Endothelial cell of umbilical vein (primary cell): ENCODE measurements around the gene GJD2. TPM values are rescaled to one million over a fixed set of nuclear protein-coding genes. Genes with fewer than 3 reads are reported as not detected.

Experiments
- BruUV-seq: library from RNA; stranded (reverse); fragments of 400-500 nt; replicated peaks from 2 replicates; lab custom pipeline; 2021; lab: Mats Ljungman, UMichigan
- CTCF ChIA-PET: fragments of 300-600, 350-600 bp; sonication (Branson Sonifier 250); formaldehyde crosslinking; loops from one replicate; lab custom pipeline; 2021; ENCODE audit warnings: antibody characterized with exemption, inconsistent platforms; lab: Charles Lee
- POLR2A ChIA-PET: fragments of 300-600, 350-600 bp; sonication (Branson Sonifier 250); formaldehyde crosslinking; loops from one replicate; lab custom pipeline; 2021; ENCODE audit warnings: antibody characterized with exemption, inconsistent platforms; lab: Charles Lee
- DNase-seq: peaks from one replicate; pipeline ENCODE4 v3.0.0-alpha.2; 2011; ENCODE audit warnings: low read depth, low spot score
- FAIRE-seq: peaks from 2 replicates; lab custom pipeline; 2011; peaks lifted over from hg19 to GRCh38; lab: Jason Lieb, UNC
- H2AFZ ChIP-seq: 2 replicates; pipeline ENCODE4 v1.6.0; 2012; ENCODE audit warnings: low read depth, low read length, control low read depth, inconsistent platforms
- H3K27ac ChIP-seq: 2 replicates; pipeline ENCODE4 v1.5.1; 2011; ENCODE audit warnings: low read depth, mild to moderate bottlenecking, control low read depth, low read length, moderate library complexity; ENCODE audit not compliant: insufficient read depth
- H3K27me3 ChIP-seq, 2 experiments: 2 replicates each; pipeline versions ENCODE4 v1.6.0 to v1.6.1; 2011; ENCODE audit warnings: low read length in 2 of 2, mixed read lengths in 1 of 2; ENCODE audit not compliant: control insufficient read depth in 2 of 2, insufficient read depth in 2 of 2
- H3K36me3 ChIP-seq, 2 experiments: 2 replicates in 1 of 2; 3 replicates in 1 of 2; pipeline ENCODE4 v1.5.1; 2011; ENCODE audit warnings: low read length in 2 of 2, mild to moderate bottlenecking in 1 of 2, moderate library complexity in 1 of 2; ENCODE audit not compliant: control insufficient read depth in 2 of 2, insufficient read depth in 2 of 2; ENCODE audit errors: extremely low read depth in 1 of 2
- H3K4me1 ChIP-seq: 3 replicates; pipeline ENCODE4 v1.5.1; 2011; ENCODE audit warnings: mild to moderate bottlenecking, low read length; ENCODE audit not compliant: control insufficient read depth, insufficient read depth; ENCODE audit errors: extremely low read depth
- H3K4me2 ChIP-seq: 2 replicates; pipeline ENCODE4 v1.6.1; 2011; ENCODE audit warnings: low read length, control low read depth, mixed read lengths; ENCODE audit not compliant: insufficient read depth
- H3K4me3 ChIP-seq, 3 experiments: fragments of 200-600 bp in 1 of 3; sonication (generic), shearing (Covaris generic) in 1 of 3; replicated peaks in 1 of 3; 2 replicates each; pipeline ENCODE4 v1.5.1; 2011 to 2016; ENCODE audit warnings: control low read depth in 3 of 3, low read length in 3 of 3, mild to moderate bottlenecking in 2 of 3, inconsistent platforms in 1 of 3, low read depth in 1 of 3, moderate library complexity in 1 of 3; ENCODE audit not compliant: insufficient read depth in 1 of 3
- H3K79me2 ChIP-seq: 2 replicates; pipeline ENCODE4 v1.6.0; 2012; ENCODE audit warnings: low read length, inconsistent platforms; ENCODE audit not compliant: control insufficient read depth, insufficient read depth
- H3K9ac ChIP-seq: replicated peaks from 2 replicates; pipeline ENCODE3; 2011; ENCODE audit warnings: low read length, control low read depth; ENCODE audit not compliant: insufficient read depth; ENCODE audit errors: extremely low read depth
- H3K9me1 ChIP-seq: replicated peaks from 3 replicates; pipeline ENCODE4 v1.6.0; 2011; ENCODE audit warnings: mild to moderate bottlenecking, low read length; ENCODE audit not compliant: control insufficient read depth, insufficient read depth; ENCODE audit errors: extremely low read depth
- H3K9me3 ChIP-seq: replicated peaks from 2 replicates; pipeline ENCODE4 v1.5.1; 2012; ENCODE audit warnings: low read length, inconsistent platforms; ENCODE audit not compliant: control insufficient read depth, insufficient read depth
- H4K20me1 ChIP-seq: replicated peaks from 2 replicates; pipeline ENCODE3; 2011; ENCODE audit warnings: mild to moderate bottlenecking, low read length; ENCODE audit not compliant: control insufficient read depth, insufficient read depth; ENCODE audit errors: extremely low read depth
- CTCF ChIP-seq, 2 donors: IDR thresholded peaks; 1 replicate in 1 of 2; 2 replicates in 1 of 2; pipeline ENCODE4 v1.5.1; 2011; ENCODE audit warnings: low read length in 2 of 2, mild to moderate bottlenecking in 2 of 2, moderate library complexity in 2 of 2, control low read depth in 1 of 2, inconsistent platforms in 1 of 2, low read depth in 1 of 2; ENCODE audit not compliant: insufficient read depth in 1 of 2; ENCODE audit errors: extremely low read depth in 1 of 2
- EZH2 ChIP-seq: IDR thresholded peaks from 2 replicates; pipeline ENCODE4 v1.6.1; 2012; ENCODE audit warnings: borderline replicate concordance, low read depth, mild to moderate bottlenecking, moderate library complexity, low read length, inconsistent platforms; ENCODE audit not compliant: severe bottlenecking
- FOS ChIP-seq: IDR thresholded peaks from 2 replicates; pipeline ENCODE4 v1.6.1; 2011; ENCODE audit warnings: mild to moderate bottlenecking, low read length, moderate library complexity, borderline replicate concordance; ENCODE audit not compliant: insufficient read depth
- GATA2 ChIP-seq: IDR thresholded peaks from 2 replicates; pipeline ENCODE4 v1.7.0; 2011; ENCODE audit warnings: low read depth, mild to moderate bottlenecking, moderate library complexity, mixed read lengths, low read length; ENCODE audit not compliant: insufficient read length, insufficient read depth
- JUN ChIP-seq: IDR thresholded peaks from 2 replicates; pipeline ENCODE4 v1.6.1; 2011; ENCODE audit warnings: borderline replicate concordance, low read depth; ENCODE audit not compliant: insufficient read length, insufficient read depth
- MAX ChIP-seq: IDR thresholded peaks from 2 replicates; pipeline ENCODE4 v1.6.1; 2011; ENCODE audit not compliant: insufficient read depth, insufficient read length
- MYC ChIP-seq: IDR thresholded peaks from one replicate; pipeline ENCODE4 v1.6.1; 2011; ENCODE audit warnings: mild to moderate bottlenecking, low read depth, low read length
- POLR2A ChIP-seq: IDR thresholded peaks from 2 replicates; pipeline ENCODE4 v1.6.1; 2012; ENCODE audit warnings: low read depth, mild to moderate bottlenecking, control low read depth, low read length
- POLR2AphosphoS5 ChIP-seq: IDR thresholded peaks from 2 replicates; pipeline ENCODE4 v1.6.1; 2012; ENCODE audit warnings: low read depth, mild to moderate bottlenecking, control low read depth, low read length, moderate library complexity; ENCODE audit not compliant: insufficient read depth
- dilution Hi-C: fragments of 300-500 bp; cut with MboI; formaldehyde crosslinking; loops from one replicate; pipeline ENCODE4 v1.15.0; 2019; ENCODE audit warnings: low sequenced_read_pairs; ENCODE audit not compliant: extremely low pct_ligation_motif_present
- intact Hi-C: fragments of 100-400 bp; cut with micrococcal nuclease; formaldehyde crosslinking; loops from one replicate; pipeline ENCODE4 v1.10.0; 2022
- polyA plus RNA-seq, 4 experiments: library from polyadenylated mRNA; depleted of rRNA in 3 of 4; stranded (reverse) in 3 of 4; unstranded in 1 of 4; fragments of >200 nt; gene quantifications; 2 replicates each; pipeline versions ENCODE4 v1.2.1 to v1.2.3, GENCODE V29; 2011 to 2012; ENCODE audit warnings: missing spikeins in 1 of 4
- total RNA-seq: library from RNA; stranded (reverse); gene quantifications from 2 replicates; pipeline ENCODE4 v1.2.3, GENCODE V29; 2021

Gene GJD2
- total and polyA plus RNA-seq, 2 donors (not counting 3 experiments of a cell fraction or from before 2014, with no cell fraction given): not detected

GRCh38 chr15:34772312-34772711 lies 17.5 kb upstream of the GJD2 start:
- Histone ChIP-seq H3K79me2 (no peaks in the 10 kb centered on the region), H3K36me3 (no peaks in the 10 kb centered on the region), H3K9me3 (no peaks in the 10 kb centered on the region), H3K9ac (no peak overlapping the region), H3K4me3 (no peak overlapping the region), H3K27me3 (peaks cover 16 to 31% of the 10 kb centered on the region in 2 experiments), H3K9me1 (no peaks in the 10 kb centered on the region), H4K20me1 (no peaks in the 10 kb centered on the region), H3K4me1 (no peaks in the 10 kb centered on the region), H3K27ac (no peak overlapping the region), H3K4me2 (no peak overlapping the region), H2AFZ (no peak overlapping the region)
- intact Hi-C loops: no loop called here
- dilution Hi-C loops: no loop called here
- BruUV-seq: no TSS peak
- ChIA-PET POLR2A (no interaction called here), CTCF (interaction anchor here (1.1 to 1.2 kb wide), 2 partner anchors 36 to 64 kb away, joined by 3 read pairs; no protein-coding TSS in a partner anchor)
- DNase-seq: no peak
- FAIRE-seq: no peak
- TF ChIP-seq CTCF (IDR thresholded peaks at IDR 0.05; ENCODE audit: extremely low read depth in 1 of 2, insufficient read depth in 1 of 2, low read depth in 1 of 2, low read length in 2 of 2) (no peak), EZH2 (no peak), POLR2A (no peak), GATA2 (no peak), MAX (no peak), FOS (no peak), JUN (no peak), POLR2AphosphoS5 (no peak), MYC (no peak)
